Measurements from ENCODE around the gene UNCX.
"Not testable (repeated sequence)": the region's sequence is repeated elsewhere in the genome, so short reads cannot be mapped to it uniquely, and the experiment has no call there.

Gene UNCX

GRCh38 chr7:1278543-1278942 lies 45.9 kb downstream of the UNCX start:
- DNase-seq: no peak

GRCh38 chr7:1279041-1279440 lies 46.4 kb downstream of the UNCX start:
- DNase-seq: no peak

GRCh38 chr7:1279895-1280294 lies 47.2 kb downstream of the UNCX start:
- DNase-seq: not testable (repeated sequence)

GRCh38 chr7:1281068-1281467 lies 48.4 kb downstream of the UNCX start:
- no peak for DNase-seq

- DNase-seq: no peak
Observed at GRCh38 chr7:1282679-1283078, 50.0 kb downstream of the UNCX start.

GRCh38 chr7:1283337-1283736 lies 50.7 kb downstream of the UNCX start:
- DNase-seq: no peak

- DNase-seq: no peak
Observed at GRCh38 chr7:1283941-1284742, 51.5 kb downstream of the UNCX start.

- no peak for DNase-seq
Observed at GRCh38 chr7:1284743-1285458, 52.2 kb downstream of the UNCX start.

- no peak for DNase-seq
Observed at GRCh38 chr7:1285556-1286301, 53.1 kb downstream of the UNCX start.

Data from C1 segment of cervical spinal cord (tissue), 14 donors.